Activated CD8-positive, alpha-beta T cell treated with anti-CD3 and anti-CD28 coated beads for 36 hours (primary cell): ENCODE results near the gene HIRIP3. TPM values are rescaled to one million over a fixed set of nuclear protein-coding genes. Genes with fewer than 3 reads are reported as not detected.
"Not testable (repeated sequence)": the region's sequence is repeated elsewhere in the genome, so short reads cannot be mapped to it uniquely, and the experiment has no call there.

Experiments
- ATAC-seq: fragments of 200-7000 bp; cut with Tn5 transposase; one replicate; pipeline ENCODE4 v1.10.0; 2021; ENCODE audit warnings: mild to moderate bottlenecking, moderate library complexity
- CTCF ChIA-PET: fragments of 350-600 bp; sonication (Branson Sonifier 250); formaldehyde crosslinking; loops from one replicate; lab custom pipeline; 2021; ENCODE audit warnings: antibody characterized with exemption; lab: Charles Lee
- POLR2A ChIA-PET: fragments of 350-600 bp; sonication (Branson Sonifier 250); formaldehyde crosslinking; loops from one replicate; lab custom pipeline; 2021; ENCODE audit warnings: antibody characterized with exemption; lab: Charles Lee
- DNase-seq: peaks from one replicate; pipeline ENCODE4 v3.0.0-alpha.2; 2020
- H3K27ac Mint-ChIP-seq: one replicate; pipeline ENCODE4 v1.8.0; 2021; ENCODE audit warnings: mild to moderate bottlenecking, mixed read lengths
- H3K27me3 Mint-ChIP-seq: one replicate; pipeline ENCODE4 v1.8.0; 2021; ENCODE audit warnings: mixed read lengths
- H3K36me3 Mint-ChIP-seq: one replicate; pipeline ENCODE4 v1.8.0; 2021; ENCODE audit warnings: low read depth, mixed read lengths
- H3K4me1 Mint-ChIP-seq: one replicate; pipeline ENCODE4 v1.8.0; 2021; ENCODE audit warnings: low read depth, mixed read lengths
- H3K4me3 Mint-ChIP-seq: one replicate; pipeline ENCODE4 v1.8.0; 2021; ENCODE audit warnings: mild to moderate bottlenecking, moderate library complexity, mixed read lengths
- H3K9me3 Mint-ChIP-seq: one replicate; pipeline ENCODE4 v1.8.0; 2021; ENCODE audit warnings: mixed read lengths
- intact Hi-C: fragments of 100-400 bp; cut with micrococcal nuclease; formaldehyde crosslinking; loops from one replicate; pipeline ENCODE4 v1.10.0; 2022
- total RNA-seq, 2 experiments: library from RNA; stranded (reverse); gene quantifications; one replicate each; pipeline ENCODE4 v1.2.3, GENCODE V29; 2021
- TF ChIP-seq, protein P1 (sequence below): fragments of 200-600 bp; IDR thresholded peaks from one replicate; pipeline ENCODE4 v1.8.0; 2022; ENCODE audit warnings: antibody characterized with exemption, mild to moderate bottlenecking

The HIRIP3 gene
- total RNA-seq, 2 experiments from 2014 or later: 35.2 to 36.4 TPM

GRCh38 chr16:29962344-29962994 is 32.9 kb downstream of the HIRIP3 start:
- DNase-seq (no peak), ATAC-seq (no peak)
- POLR2A ChIA-PET: interaction anchor here (0.7 to 1.9 kb wide), 10 partner anchors 11 to 1474 kb away, joined by 3 to 19 read pairs (median 4); partner anchors contain the start of genes KCTD13 and TAOK2
- Mint-ChIP-seq H3K27me3 (no peaks in the 10 kb centered on the region), H3K4me1 (peaks cover 19% of the 10 kb centered on the region), H3K36me3 (peaks cover 3% of the 10 kb centered on the region), H3K4me3 (peak overlapping the region; percentile 86), H3K27ac (peak overlapping the region; percentile 75), H3K9me3 (no peaks in the 10 kb centered on the region)
- CTCF ChIA-PET: interaction anchor here (1.0 to 2.3 kb wide), 6 partner anchors 8 to 92 kb away, joined by 3 to 20 read pairs (median 4); partner anchors contain the start of genes KCTD13 and TAOK2
- TF ChIP-seq, protein P1, sequence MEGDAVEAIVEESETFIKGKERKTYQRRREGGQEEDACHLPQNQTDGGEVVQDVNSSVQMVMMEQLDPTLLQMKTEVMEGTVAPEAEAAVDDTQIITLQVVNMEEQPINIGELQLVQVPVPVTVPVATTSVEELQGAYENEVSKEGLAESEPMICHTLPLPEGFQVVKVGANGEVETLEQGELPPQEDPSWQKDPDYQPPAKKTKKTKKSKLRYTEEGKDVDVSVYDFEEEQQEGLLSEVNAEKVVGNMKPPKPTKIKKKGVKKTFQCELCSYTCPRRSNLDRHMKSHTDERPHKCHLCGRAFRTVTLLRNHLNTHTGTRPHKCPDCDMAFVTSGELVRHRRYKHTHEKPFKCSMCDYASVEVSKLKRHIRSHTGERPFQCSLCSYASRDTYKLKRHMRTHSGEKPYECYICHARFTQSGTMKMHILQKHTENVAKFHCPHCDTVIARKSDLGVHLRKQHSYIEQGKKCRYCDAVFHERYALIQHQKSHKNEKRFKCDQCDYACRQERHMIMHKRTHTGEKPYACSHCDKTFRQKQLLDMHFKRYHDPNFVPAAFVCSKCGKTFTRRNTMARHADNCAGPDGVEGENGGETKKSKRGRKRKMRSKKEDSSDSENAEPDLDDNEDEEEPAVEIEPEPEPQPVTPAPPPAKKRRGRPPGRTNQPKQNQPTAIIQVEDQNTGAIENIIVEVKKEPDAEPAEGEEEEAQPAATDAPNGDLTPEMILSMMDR: no peak
- intact Hi-C loops: no loop called here

GRCh38 chr16:29961479-29962343 is 33.7 kb downstream of the HIRIP3 start, which contains the start of gene TMEM219:
TSS of gene TMEM219 (plus strand) at chr16:29962079. CDS start at chr16:29963144, 1,065 bp downstream.
- Mint-ChIP-seq H3K27me3 (no peaks in the 10 kb centered on the region), H3K4me3 (peak within 1 kb of the TSS; percentile 86), H3K36me3 (peaks cover 3% of the 10 kb centered on the region), H3K27ac (peak within 1 kb of the TSS; percentile 87), H3K4me1 (peaks cover 19% of the 10 kb centered on the region), H3K9me3 (no peaks in the 10 kb centered on the region)
- DNase-seq (peak; percentile 91), ATAC-seq (peak; percentile 96)
- intact Hi-C loops: no loop called here
- TF ChIP-seq, protein P1: peak; percentile 23
- CTCF ChIA-PET: interaction anchor here (0.6 to 2.3 kb wide), 11 partner anchors 9 to 168 kb away, joined by 3 to 20 read pairs (median 3); partner anchors contain the start of genes CDIPT, KCTD13 and TAOK2
- POLR2A ChIA-PET: interaction anchor here (0.6 to 1.9 kb wide), 14 partner anchors 11 to 698 kb away, joined by 3 to 19 read pairs (median 4); partner anchors contain the start of genes HIRIP3, INO80E, KCTD13 and TAOK2

DNA sequence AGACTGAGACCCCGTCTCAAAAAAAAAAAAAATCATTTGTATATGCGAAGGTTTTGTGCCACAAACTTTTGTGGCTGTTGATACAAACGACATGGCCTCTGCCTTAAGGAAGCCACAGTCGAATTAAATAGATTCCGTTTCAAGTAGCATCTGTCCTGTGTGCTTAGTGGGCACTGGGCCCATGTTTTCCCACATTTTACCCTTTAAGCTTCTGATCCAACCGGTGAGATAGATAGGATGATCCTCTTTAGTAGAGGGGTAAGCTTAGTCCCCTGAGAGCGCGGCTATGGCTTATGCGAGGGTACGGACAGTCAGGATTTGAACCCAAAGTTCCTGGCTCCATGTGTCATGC is 34.3 kb downstream of the HIRIP3 start:
- peaks cover 2% of the 10 kb centered on the region for H3K36me3 Mint-ChIP-seq
- peaks cover 19% of the 10 kb centered on the region for H3K4me1 Mint-ChIP-seq
- TF ChIP-seq, protein P1: no peak
- ChIA-PET POLR2A (interaction anchor here (0.6 to 1.9 kb wide), 12 partner anchors 12 to 220 kb away, joined by 3 to 19 read pairs (median 4); partner anchors contain the start of genes HIRIP3, INO80E, KCTD13 and TAOK2), CTCF (interaction anchor here (0.6 to 2.3 kb wide), 10 partner anchors 12 to 168 kb away, joined by 3 to 20 read pairs (median 4); partner anchors contain the start of genes CDIPT, KCTD13 and TAOK2)
- peak overlapping the region; percentile 87 for H3K27ac Mint-ChIP-seq
- DNase-seq (no peak), ATAC-seq (no peak)
- no peaks in the 10 kb centered on the region for H3K9me3 Mint-ChIP-seq
- peak overlapping the region; percentile 86 for H3K4me3 Mint-ChIP-seq
- H3K27me3 Mint-ChIP-seq: no peaks in the 10 kb centered on the region
- intact Hi-C loops: no loop called here

GRCh38 chr16:29959821-29960220 is 35.6 kb downstream of the HIRIP3 start:
- intact Hi-C loops, H3K36me3 Mint-ChIP-seq, POLR2A ChIA-PET, H3K9me3 Mint-ChIP-seq, DNase-seq, ATAC-seq, H3K27ac Mint-ChIP-seq, H3K4me3 Mint-ChIP-seq, H3K27me3 Mint-ChIP-seq: not testable (repeated sequence)
- H3K4me1 Mint-ChIP-seq: peaks cover 19% of the 10 kb centered on the region
- CTCF ChIA-PET: interaction anchor here (0.7 to 1.6 kb wide), 2 partner anchors 26 to 72 kb away, joined by 3 to 4 read pairs; no protein-coding TSS in a partner anchor

DNA sequence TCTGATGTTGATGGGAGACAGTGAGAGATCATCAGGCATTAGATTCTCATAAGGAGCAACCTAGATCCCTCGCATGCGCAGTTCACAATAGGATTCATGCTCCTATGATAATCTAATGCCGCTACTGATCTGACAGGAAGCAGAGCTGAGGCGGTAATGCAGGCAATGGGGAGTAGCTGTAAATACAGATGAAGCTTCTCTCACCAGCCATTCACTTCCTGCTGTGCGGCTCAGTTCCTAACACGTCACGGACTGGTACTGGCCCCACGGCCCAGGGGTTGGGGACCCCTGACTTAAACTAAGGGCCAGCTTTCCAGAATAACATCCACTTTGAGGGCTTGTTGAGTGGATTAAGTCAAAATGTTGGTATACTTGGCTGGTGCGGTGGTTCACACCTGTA is 36.1 kb downstream of the HIRIP3 start:
- POLR2A ChIA-PET: no interaction called here
- DNase-seq (no peak), ATAC-seq (no peak)
- Mint-ChIP-seq H3K4me3 (no peak overlapping the region), H3K27ac (no peak overlapping the region), H3K27me3 (no peaks in the 10 kb centered on the region), H3K36me3 (no peaks in the 10 kb centered on the region), H3K9me3 (no peaks in the 10 kb centered on the region), H3K4me1 (peaks cover 16% of the 10 kb centered on the region)
- intact Hi-C loops: no loop called here
- CTCF ChIA-PET: interaction anchor here (0.7 to 1.6 kb wide), 2 partner anchors 26 to 73 kb away, joined by 3 to 4 read pairs; no protein-coding TSS in a partner anchor
- TF ChIP-seq, protein P1: no peak
